ENCODE data around the gene RSPO4.

Gene RSPO4

DNA sequence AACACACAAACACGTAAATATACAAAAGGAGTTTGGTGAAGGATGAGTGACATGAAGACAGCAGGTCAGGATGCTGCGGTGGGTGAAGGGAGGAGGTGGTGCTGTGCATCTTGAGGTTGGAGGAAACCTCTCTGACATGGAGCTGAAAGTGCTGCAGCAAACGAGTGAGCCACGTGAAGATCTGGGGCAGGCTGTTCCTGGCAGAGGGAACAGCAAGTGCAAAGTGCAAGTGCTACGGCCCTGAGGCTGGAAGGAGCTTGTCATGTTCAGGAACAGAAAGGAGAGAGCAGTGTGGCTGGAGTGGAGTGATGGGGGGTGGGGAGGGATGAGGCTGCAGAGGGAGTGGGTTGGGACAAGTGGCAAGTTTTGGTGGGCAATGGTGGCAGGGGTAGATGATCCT lies 61.2 kb downstream of the RSPO4 start:
- no peak for FAIRE-seq

DNA sequence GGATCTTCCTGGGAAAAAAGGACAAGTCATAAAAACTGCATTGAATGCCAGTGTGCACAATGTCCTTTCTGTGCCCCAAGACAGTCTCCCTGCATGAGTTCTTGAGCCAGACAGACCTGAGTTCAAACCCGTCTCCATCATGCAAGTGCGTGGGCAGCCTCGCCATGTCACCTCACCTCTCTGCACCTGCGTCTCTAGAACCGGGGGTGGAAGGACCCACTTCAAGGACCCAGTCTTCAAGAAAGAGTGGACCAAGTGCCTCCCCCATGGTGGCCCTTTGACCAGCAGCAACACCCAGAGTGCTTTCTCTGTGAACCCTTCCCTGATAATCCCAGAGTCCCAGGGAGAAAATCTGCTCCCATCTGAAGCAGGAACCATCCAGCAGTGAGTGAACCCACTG lies 62.5 kb downstream of the RSPO4 start:
- no peak for FAIRE-seq

DNA sequence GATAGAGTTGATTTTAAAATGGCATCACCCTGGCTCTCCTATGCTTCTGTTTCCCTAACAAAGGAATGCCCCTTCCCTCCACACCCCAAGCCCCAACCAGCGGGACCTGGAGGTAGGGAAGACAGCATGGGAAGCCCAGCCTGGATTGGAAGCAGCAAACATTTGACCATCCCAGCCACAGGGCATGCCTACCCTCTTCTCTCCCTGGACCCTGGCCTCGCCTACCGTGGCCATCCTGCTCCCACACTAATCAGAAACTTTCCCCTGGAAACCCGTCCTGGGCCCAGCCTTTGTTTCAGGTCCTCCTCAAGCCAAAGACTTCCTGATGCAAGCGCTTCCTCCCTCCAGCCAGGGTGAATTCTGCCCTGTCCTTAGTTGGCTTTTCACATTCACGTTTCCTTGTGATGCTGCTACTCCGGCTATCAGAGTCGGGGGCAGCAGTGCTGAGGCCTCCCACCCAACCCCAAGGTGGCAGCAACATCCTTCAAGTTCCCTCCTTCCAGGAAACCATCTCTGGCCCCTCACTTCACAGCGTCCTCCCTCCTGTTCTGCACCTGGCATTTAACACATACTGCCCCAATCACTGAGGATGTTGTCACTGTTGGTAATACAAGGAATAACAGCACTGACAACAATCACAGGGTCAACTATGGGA lies 67.8 kb downstream of the RSPO4 start:
- no peak for FAIRE-seq

DNA sequence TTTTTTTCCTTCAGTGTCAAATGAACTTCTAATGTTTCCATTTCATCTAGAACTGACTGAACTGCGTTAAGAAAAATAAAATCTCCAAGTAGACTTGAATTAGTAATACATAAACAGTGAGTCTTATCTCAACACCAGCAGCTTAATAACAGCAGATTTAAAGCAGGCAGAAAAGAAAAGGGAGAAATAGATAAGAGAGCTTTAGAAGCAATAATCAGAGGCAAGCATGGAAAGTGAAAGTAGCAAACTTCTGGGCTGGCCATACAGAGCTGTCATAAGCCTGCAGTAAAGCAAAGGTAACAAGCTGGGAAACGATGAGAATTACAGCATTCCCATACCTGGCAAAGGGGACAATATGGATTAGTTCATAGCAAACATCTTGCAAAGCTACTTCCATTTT lies 69.1 kb downstream of the RSPO4 start:
- FAIRE-seq = no peak

DNA sequence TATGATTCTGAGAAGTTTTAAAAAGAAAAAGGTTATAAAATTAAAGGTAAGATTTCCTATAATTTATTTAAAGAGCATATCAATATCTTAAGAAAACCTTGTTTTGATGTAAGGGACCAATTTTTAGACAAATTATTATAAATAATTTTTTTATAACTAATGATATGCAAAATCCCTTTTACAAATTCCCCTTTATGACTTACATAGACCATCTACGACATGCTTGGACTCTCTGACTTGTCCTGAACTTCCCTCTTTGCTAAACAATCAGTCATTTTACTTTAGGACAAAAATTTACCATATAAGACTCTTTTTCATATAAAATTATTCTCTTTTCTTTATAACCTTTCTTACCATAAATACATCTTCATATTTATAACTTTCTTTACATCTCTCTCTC lies 70.7 kb downstream of the RSPO4 start:
- no peak for FAIRE-seq

DNA sequence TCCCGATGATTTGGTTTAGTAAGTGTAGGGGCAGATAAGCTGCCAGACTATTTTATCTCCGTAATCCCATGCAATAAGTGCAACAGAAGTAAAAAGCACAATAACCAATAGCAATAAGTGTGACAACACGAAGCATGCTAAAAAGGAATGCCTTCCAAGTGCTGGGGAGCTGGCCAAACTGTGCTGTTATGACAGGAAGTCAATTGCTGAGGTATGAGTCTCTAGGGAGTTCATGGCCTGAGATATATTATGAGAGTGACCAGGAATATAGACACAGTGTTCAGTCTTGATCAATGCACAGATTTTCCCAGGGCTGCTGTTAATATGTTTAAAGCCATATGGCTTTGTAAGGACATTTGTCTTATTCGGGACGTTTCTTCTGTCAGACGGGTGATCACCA lies 75.4 kb downstream of the RSPO4 start:
- no peak for FAIRE-seq

DNA sequence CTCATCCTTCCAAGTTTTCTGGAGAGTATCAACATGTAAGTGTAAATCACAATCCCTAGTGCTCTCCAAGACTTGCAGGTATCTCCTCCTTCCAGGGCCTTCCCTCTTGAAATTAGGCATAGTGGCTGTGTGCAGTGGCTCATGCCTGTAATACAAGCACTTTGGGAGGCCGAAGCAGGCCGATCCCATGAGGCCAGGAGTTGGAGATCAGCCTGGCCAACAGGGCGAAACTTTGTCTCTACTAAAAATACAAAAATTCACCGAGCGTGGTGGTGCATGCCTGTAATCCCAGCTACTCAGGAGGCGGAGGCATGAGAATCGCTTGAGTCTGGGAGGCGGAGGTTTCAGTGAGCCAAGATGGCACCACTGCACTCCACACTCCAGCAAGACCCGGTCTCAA lies 76.6 kb downstream of the RSPO4 start:
- no peak for FAIRE-seq

DNA sequence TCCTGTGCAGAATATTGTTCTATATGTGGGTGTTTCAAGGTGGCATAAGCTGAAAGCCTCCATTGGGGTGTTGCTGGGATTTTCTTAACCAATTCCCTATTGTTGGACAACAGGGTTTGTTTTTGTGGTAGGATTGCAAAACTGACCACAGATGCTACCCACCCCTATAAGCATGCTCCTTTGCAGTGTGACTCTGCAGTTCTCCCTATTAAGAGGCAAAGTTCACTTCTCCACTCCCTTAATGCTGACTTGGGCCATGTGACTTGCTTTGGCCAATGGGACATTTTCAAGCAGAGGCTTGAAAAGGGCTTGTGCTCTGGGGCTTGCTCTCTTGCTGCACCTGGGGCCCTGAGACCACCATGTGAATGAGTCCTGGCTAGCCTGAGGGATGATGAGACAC lies 77.5 kb downstream of the RSPO4 start:
- no peak for FAIRE-seq

DNA sequence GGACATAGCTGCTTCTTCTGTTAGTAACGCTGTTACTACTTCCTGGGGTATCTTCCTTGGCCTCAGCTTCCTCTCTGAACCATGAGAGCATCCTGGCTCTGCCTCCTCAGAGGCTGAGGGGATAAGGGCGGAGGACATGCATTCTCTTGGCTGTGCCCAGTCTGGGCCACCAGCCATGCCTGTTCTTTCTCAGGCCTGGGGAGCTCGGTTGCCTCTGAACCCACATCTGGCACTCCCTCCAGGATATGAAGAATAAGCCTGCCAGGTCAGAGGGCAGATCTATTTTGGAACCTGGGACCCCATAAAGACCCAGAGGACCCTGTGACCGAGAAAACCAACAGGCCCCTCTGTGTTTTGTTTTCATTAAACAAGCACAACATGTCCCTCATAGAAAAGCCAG lies 79.3 kb downstream of the RSPO4 start:
- no peak for FAIRE-seq

DNA sequence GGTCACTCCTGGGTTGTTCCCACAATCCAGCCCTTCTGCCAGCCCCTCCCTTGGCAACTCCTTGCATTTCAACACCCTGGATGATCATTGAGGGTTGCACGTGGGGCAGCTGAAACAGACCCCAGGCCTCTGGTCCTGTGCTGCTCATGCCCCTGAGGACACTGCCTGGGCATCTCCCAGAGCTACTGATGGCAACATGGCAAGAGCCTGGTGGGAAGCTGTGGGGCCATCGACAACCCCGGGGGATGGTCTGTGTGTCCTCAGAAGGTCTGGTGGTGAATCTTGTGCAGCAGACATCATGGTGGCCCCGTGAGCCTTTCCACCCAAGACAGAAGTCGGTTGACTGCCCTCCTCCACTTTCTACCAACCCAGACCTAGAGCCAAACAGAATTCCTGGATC lies 81.0 kb downstream of the RSPO4 start:
- no peak for FAIRE-seq

DNA sequence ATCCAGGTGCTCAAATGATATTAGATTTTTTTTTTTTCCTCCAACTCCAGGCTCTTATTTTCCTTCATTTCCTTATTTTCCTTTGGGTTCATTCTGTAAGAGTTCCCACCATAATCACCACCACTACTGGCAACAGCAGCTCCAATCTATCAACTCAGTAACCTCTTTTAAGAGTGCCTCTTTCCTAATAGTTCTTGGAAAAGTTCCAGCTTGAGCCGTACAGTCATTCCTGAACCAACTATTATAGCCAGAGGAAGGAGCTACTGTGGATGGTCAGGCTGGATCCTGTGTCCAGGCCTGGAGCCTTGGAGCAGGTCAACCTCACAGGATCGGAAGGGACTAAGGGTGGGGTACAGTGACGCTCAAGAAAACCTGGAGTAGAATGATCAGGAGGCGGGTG lies 81.8 kb downstream of the RSPO4 start:
- FAIRE-seq = no peak

DNA sequence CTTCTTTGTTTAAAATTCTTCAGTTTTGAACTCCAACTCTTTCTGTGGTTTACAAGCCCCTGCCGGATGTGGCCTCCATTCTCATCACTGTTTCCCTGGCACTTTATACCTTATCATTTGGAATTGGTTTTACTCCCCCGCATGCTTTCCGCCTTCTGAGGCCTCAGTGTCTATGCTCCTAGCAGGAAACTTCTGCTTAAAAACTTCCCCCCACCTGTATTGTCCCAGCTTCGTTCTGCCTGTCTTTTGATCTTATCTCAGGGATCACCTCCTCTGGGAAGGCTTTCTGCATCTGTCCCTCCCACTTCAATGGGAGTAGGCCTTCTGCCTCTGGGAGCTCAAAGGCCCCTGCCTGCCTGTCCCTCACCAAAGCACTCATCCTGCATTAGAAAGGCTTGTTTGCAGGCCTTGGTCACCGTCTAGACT lies 82.6 kb downstream of the RSPO4 start:
- FAIRE-seq = no peak

DNA sequence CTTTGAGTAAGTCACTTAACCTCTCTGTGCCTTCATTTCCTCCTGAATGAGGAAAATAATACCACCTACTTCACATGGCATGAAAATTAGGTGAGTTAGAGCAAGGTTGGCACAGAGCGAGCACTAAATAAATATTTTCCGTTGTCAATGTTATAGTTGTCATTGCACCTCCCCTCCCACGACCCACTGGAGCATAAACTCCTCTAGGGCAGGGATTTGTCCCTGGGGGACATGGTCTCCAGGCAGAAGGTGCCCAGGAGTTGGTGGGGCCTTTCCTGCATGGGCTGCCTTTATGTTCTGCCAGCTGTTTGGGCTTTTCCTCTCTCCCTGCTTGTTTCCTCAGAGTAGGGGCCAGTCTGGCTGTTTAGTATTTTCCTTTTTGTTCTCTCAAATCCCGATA lies 84.7 kb downstream of the RSPO4 start:
- FAIRE-seq = no peak

DNA sequence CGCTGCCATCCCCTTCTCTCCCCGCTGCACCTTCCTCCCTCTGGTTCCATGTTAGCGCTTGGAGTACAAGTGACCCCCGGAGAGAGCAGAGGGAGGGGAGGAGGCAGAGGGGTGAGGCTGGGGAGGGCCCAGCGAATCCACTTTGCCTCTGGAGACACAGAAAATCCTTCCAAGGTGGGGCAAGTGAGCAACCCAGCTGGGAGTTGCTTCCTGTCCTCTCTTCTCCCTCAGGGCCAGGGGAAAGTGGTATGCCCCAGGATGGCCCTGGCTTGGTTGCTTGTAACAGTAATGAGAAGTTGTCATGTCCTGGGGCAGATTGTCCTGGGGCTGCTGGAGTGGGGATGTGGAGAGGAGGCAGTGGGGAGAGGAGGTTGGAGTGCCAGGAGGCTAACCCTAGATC lies 85.3 kb downstream of the RSPO4 start:
- no peak for FAIRE-seq

DNA sequence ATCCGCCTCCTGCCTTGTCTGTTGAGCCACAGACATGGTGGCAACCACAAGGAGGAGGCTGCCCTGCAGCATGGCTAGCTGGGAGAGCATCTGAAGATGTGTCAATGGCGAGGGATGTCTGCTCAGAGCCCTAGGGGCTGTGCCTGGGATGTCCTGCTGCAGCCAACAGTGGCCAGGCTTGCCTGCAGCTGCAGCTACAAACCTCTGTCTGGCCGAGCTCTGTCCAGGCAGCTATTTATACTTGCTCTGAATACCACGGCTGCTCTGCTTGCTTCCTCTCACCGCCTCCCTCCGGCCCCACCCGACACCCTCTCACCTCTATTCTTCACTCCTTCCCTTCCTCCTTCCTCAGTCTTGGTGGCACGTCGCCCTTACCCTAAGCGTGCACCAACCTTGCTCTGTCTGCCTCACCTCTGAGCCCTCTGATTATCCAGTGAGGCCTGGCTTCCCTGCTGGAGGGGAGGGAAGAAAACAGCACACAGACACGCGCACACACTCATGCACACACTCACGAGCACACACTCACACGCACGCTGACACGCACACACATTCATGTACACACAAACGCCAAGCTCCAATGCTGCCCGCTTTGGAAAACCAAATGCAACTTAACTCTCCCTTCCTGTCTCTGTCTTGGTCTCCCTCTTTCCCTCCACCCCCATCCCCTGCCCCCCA lies 85.8 kb downstream of the RSPO4 start, which contains the start of gene ANGPT4:
Gene ANGPT4 (minus strand): TSS at position 210 of the 675 bp plus-strand sequence. CDS start 120 bp downstream, at position 90.
- FAIRE-seq = no peak

DNA sequence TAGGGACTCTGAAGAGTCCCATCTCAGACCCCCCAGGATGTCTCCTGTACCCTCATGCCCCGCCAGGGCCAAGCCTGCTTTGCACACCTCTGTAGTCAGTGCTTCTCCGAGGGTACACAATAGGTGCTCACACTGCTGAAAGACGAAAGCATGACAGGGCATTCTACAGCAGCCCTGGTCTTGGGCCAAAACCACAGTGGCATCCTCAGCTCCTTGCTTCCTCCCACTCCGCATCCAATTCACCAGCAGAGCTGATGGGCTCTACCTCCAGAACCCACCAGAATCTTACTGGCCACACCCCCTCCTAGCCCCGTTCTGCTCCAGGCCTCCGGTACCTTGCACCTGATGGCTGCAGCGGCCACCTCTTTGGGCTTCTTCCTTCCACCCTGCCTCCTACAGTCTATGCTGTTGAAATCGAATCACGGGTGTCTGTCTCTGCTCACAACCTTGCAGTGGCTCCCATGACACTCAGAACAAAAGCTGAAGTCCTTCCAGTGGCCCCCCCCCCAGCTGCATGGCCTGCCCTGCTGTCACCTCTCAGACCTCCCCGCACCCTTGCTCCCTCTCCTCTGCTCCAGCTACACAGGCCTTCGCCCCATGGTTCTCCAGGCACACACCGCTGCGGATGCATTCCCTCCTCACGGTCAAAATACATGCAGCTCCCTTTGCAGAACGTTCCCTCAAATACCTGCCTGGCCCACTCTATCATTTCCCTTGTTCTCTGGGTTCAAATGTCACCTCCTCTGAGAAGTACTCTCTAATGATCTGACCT lies 87.2 kb downstream of the RSPO4 start:
- FAIRE-seq = no peak

DNA sequence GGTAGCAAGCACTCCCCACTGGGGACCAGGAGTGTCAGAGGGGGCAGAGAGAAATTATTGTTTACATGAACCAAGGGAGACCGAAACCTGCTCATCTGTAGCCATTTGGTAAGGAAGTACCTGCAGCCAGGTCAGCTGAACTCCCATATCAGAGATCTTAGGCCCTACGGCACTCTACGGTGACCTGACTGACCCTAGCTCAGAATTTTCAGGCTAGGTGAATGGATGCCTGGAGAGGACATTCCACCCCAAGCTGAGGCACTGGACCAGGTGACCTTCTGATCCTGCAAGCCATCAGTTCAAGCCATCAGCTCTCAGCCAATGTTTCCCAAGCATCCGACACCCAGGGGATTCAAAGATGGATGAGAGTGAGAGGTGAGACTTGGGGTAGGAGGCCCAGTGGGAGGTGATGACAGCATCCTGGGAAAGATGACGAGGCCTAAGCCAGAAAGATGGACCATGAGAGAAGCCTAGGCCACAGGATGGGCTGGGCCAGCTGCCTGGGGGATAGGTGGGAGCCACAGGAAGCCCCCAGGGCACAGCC lies 88.7 kb downstream of the RSPO4 start:
- no peak for FAIRE-seq

DNA sequence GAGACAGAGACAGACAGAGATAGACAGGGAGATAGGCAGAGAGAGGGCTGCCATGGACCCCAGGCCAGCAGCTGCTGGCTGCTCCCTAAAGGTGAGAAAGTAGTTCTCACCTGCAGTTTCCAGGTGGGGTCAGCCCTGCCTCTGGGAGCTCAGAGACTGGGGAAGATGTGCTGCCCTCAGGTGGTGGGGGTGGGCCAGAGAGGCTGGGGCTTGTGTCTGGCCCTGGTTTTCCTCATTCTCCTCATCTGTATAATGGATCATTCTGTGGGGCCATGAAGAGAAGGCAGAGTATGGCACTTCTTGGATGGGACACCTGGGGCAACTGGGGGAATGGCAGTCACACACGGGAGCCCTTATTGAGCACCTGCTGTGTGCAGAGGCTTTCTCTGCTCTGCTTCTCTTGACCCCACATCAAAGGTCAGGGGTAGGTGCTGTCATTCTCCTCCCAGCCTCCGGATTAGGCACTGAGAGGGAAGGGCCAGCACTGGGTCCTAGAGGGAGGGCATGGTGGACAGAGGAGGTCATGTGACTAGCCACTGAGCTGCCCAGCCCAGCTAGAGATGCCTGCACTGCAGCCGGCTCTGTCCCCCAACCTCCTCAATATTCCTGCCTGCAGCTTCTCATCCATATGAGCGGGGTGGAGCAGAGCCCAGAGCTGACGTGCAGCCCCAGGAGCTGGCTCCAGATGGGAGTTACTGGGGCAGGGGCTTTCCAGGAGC lies 90.1 kb downstream of the RSPO4 start:
- no peak for FAIRE-seq

DNA sequence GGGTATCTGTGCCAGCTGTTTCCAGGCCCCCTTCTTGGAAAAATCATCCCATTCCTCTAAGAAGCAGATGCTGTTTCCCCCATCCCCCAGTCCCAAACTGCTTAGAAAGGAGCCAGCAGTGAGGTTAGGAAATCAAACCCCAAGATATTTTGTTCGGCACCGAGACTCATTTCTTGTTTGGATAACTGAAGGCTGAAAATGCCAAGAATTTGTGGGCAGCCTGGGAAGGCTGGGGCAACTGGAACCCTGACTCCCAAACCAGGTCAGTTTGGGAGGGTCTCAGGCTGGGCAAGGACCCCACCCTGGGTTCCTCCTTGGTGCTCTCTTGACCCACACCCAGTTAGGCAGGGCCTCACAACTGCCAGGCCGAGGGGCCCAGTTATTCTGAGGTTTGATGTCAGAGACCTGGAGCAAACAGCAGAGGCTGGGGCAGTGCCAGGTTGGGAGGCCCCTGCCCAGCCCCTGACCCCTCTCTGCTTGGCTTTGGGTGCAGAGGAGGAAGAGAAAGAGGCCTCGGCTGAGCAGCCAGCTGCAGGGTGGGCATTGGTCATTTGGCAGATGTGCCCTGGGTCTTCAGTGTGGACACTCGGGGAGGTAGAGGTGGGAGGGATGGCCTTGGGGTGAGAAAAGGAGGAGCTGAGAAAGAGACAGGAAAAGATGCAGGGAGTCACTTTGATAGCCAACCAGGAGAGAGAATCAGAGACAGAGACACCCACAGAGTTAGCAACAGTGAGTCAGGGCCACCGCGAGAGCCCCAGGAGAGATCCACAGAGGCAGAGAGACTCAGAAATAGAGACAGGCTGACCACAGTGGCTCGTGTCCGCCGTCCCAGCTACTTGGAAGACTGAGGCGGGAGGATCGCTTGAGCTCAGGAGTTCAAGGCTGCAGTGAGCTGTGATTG lies 91.0 kb downstream of the RSPO4 start:
- no peak for FAIRE-seq

DNA sequence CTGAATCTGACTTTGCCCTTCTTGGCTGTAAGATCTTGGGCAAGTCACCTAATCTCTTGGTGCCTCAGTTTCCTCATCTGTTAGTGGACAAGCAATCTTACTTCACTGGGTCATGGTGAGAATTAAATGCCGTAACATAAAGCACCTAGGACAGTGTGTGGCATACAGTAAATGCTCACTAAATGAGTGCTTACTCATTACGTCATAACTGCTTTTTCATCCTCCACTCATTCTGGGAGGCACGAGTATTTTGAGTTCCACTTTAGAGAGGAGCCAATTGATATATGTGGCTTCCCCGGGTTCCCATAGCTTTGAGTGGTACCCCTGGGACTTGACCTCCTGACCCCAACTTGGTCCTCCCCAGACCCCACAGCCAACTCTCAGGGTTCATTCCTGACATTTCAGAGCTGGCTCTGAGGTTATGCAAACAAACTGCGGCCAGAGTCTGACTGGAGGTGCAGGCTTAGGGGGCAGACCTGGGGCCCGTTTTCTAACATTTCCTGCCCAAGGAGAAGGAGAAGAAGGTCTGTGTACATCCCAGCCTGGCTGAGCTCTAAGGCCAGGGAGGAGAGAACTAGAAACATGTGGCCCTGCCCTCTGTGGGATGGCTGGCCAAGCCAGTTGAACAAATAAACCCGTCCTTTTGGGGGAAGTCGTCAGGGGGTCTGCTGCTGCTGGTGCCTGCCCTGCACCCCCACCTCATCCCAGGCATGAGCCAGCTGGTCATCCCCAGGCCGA lies 91.8 kb downstream of the RSPO4 start:
- no peak for FAIRE-seq

DNA sequence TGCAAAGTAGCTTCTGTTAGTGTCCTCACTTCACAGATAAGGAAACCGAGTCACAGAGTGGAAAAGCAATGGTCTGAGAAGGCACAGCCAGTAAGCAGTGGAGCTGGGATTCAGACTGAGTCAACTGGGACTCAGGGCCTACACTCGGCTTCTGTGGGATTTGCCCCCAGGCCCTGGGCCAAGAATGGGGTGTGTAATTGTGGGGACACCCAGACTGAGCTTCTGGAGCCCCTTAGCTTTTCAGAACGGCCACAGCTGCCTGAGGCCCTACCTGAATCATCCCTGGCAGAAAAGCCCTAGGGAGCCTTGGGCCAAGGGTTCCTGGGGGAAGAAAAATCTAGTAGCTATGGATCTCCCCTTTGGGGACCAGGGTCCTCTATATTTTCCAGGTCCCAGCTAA lies 92.5 kb downstream of the RSPO4 start:
- no peak for FAIRE-seq

All from A204.1 (cell line).